Measurements from ENCODE around the gene IL1R2.

Gene IL1R2

DNA sequence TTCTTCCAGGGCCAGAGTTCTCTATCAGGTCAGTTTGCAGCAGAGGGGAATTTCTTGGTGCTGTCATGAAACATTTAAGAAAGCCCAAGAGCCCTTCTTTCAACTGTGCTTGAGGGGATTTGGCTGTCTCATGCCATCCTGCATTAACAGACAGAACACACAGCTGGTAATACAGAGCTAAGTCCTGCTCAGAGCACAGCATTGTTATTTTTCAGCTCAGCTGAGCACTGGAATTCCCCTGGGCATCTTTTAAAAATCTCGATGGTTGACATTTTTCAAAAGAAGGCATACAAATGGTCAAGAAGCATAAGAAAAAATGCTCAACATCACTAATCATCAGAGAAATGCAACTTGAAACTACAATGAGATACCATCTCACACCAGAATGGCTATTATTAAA lies 14.9 kb upstream of the IL1R2 start:
- DNase-seq, result no peak

DNA sequence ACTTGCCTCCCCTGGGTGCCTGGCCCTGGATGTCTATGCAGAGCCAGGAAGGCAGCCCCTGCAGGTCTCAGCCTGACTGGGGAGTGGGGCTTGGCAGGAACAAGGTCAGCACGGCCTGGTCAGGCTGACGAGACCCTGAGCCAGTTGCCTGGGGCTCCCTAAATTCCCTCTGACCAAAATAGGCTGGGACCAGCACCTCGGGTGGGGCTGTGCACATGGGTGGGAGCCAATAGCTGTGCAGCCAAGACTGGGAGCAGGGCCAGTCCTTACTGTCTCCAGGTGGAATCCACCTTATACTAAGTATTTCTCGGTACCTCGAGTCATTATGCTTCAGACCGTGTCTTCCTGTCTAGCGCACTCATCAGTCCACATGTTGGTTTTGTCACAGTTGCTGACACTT lies 11.4 kb upstream of the IL1R2 start:
- no peak for DNase-seq

DNA sequence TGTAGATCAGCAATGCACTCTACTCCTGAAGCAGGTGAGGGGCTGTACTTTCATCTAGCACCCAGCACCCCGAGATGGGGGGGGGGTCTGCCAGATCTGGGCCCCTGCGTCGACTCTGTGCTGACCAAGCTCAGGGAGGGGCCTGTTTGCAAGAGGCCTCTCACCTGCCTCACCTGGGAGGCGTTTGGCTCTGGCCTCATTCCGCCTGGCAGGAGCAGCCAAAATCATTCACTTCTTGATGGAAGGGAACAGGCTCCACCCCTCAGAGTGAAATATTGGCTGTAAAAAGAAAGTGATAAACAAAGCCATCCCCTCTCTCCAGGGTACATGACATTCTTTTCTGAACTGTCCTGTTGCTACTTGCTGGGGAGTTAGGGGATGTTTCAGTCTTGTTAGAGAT lies 10.7 kb upstream of the IL1R2 start:
- no peak for DNase-seq

DNA sequence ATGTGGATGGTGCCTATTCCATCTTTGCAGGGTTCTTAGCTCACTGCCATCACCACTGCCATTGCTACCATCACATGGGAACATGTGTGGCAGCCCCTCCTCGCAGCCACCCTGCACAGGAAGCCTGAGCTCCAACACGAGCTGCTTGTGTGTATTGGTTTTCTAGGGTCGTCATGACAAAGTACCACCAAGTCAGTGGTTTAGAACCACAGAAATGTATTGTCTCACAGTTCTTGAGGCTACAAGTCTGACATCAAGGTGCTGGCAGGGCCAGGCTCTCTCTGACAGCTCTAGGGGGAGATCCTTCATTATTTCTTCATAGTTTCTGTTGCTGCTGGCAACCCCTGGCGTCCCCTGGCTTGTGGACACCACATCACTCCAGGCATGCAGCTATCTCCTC lies 10.3 kb upstream of the IL1R2 start:
- no peak for DNase-seq

GRCh38 chr2:101982495-101983029 lies 9.2 kb upstream of the IL1R2 start:
- no peak for DNase-seq

- DNase-seq, result no peak
Observed at GRCh38 chr2:101983486-101983885, 8.3 kb upstream of the IL1R2 start.

DNA sequence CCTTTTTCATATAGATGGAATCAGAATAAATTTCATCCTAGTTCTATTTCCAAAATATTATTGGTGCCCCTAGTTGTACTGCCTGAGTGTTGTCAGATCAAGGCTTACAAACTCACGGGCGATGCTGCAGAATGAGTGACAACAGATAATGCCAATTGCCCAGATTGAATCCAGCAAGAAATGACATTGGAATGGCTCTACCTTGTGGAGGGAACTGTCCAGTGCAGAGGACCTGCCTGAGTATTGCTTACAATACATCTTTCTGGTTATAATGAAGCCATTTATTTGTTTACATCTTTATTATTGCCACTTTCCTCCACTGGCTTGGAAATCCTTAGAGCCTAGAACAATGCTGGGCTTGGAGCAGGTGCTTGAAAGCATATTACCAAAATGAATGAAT lies 7.8 kb upstream of the IL1R2 start:
- no peak for DNase-seq

DNA sequence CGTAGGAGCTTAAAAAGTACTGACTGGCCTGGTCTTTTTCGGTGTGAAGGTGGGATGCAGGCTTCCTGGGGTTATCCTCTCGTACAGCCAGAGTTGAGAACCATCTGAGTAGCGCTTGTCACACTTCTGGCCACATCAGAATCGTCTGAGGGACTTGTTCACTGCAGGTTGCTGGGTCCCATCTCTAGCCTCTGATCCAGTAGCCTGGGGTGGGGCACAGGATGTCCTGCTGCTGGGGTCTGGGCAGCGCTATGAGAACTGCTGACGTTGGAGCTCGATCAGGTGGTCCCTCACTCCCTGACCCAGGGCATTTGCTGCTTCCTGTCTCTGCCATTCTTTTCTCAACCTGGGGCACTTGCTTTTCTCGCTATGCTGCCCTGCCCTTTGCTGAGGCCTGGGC lies 7.1 kb upstream of the IL1R2 start:
- no peak for DNase-seq

- no peak for DNase-seq
Observed at GRCh38 chr2:101985101-101985792, 6.5 kb upstream of the IL1R2 start.

- no peak for DNase-seq
Observed at GRCh38 chr2:101985793-101986164, 6.0 kb upstream of the IL1R2 start.

DNA sequence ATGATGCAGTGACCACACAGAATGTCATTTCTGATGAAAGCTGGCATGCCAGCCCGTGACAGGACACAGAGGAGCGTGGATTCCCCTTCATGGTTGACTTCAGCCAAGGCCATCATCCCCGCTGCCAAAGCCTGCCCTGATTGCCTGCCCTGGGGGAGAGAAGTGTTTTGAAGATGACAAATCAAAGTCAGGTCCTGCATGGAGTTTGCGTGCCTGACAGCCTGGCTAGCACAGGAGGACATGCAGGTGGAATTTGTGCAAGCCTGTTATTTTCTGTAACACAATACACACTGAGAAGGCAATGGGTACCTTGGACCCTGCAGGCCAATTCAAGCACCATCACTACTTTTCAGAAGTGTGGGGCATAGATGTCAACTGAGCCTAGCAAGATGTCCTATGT lies 5.4 kb upstream of the IL1R2 start:
- DNase-seq, result no peak

DNA sequence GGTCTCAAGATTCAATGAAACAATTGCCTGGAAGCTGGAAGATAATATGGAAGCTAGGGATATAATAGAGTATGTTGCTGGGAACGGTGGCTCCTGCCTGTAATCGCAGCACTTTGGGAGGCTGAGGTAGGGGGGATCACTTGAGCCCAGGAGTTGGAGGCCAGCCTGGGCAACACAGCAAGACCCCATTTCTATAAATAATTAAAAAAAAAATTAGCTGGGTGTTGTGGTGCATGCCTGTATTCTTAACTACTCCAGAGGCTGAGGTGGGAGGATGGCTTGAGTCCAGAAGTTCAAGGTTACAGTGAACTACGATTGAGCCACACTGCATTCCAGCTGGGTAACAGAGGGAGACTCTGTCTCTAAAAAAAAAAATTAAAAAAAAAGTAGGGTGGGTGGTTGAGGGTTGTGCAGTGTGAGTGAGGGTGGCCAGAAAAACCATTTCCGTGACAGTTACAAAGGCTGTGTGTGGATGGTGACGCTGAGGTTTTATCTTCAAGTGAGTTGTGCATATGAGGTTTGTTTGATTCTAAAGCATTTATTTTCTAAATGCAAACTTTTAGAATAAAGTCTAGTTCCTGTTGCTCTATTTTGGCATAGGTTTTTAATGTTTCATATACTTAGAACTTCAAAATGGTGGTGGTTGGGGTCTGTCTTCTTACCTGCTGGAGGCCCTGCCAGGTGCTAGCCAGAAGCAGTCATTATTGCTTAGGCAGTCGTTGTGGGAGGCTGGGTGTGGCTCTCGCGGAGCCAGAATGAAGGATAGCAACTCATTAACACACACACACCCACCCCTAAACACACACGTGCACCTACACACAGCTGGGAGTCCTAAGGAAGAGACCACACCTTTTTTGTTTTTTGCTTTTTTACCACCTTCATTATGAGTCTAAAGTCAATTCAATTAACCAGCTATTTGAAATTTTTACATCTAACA lies 4.7 kb upstream of the IL1R2 start:
- no peak for DNase-seq

- no peak for DNase-seq
Observed at GRCh38 chr2:101987832-101988231, 3.9 kb upstream of the IL1R2 start.

DNA sequence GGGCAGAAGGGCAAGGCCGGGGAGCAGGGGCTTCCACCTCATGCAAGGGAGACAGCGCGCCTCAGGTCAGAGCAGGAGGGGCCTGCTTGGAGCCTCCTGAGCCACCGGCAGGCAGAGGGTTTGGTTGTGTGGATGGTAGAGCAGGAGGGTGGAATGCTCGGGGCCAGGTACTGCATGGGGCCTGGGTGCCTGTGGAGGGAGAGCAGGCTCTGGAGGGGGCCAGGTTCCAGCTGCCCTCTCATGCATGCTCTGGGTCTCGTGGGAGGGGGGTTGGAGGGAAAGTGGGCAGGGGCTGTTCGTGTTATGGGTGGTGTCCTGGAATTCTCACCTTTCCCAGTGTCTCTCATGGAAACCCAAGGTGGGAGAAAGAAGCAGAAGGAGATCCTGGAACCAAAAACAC lies 3.2 kb upstream of the IL1R2 start:
- DNase-seq, result no peak

DNA sequence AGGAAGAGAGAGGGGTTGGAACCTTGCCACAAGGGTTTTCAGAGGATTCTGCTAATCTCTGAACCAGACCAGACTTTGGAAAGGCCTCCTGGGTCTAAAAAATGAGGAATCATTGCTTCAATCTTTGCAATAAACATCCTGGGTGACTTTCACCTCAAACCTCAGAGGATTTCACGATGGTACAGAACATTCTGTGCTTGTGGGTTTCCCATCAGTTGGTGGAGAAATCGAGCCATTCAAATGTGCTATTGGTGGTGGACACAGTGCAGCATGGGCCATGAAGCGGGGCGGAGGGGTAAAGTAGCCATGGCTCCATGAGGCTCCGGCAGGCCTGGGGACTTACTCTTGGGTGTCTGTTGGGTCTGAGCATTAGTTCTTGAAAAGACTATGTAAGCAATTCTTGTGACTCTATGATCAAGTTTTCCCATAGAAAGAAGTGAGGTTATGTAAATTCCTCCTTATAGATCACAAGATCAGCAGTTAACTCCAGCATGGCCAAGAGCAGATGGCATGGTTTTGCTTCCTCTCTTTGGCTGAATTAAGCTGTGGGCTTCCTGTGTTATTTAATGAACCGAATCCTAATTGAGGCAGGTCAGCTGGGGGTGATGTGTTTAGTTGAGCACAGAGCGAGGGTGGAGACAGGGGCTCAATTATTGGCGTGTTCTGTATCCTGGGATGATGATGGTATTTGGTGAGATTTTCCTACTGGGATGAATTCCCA lies 1.9 kb upstream of the IL1R2 start:
- DNase-seq, result no peak

- no peak for DNase-seq
Observed at GRCh38 chr2:101993772-101994171, 2.0 kb downstream of the IL1R2 start.

- DNase-seq, result no peak
Observed at GRCh38 chr2:101995019-101995418, 3.3 kb downstream of the IL1R2 start.

GRCh38 chr2:101995804-101996203 lies 4.0 kb downstream of the IL1R2 start:
- no peak for DNase-seq

DNA sequence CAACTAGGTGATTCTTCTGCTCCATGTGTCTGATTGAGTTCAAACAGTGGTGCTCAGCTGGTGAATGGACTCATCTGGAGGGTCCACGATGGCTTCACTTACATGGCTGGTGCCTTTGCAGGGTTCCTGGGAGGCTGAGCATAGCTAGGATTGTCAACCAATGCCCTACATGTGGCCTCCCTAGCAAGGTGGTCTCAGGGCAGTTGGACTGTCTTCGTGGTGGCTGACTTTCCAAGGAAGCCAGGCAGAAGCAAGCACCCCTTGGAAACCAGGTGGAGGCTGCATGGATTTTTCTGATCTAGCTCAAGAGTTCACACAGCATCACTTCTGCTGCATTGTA lies 6.8 kb downstream of the IL1R2 start:
- no peak for DNase-seq

DNA sequence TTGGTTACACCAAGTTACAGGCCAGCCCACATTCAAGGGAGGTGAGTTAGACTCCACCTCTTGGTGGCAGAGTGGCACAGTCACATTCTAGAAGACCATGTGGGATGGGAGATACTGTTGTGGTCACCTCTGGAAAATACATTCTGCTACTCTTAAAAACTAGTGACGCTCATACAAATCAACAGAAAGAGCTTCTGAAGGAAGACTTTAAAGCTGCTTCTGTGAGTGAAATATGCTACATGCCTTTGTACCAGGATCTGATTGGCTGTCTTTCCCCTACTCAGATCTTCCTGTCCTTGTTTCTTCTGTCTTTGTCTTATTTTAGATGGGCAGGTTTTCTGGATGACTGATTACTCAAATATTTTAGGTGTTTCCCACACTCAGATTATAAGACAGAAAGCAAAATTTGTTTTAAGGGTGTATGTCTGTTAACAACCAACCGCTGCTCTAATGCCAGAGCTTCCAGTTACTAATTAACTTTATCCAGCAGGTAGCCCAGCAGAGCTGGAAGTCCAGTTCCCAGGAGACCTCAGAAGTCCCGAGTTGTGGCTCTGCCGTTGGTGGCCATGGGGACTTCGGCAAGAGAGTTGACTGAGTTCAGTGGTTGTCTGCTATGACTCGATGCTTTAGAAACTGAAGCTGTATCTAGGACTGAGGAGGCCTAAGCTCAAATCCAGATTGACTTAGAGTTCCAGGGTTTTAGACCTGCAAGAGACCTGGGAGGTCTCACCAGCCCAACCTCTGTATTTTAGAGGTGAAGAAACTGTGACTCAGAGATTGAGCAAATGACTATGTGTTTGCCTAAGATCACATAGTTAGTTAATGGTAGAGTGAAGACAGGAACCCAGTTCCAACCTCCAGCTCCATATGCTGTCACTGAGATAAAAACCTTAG lies 7.4 kb downstream of the IL1R2 start:
- DNase-seq, result peak; percentile 45

DNA sequence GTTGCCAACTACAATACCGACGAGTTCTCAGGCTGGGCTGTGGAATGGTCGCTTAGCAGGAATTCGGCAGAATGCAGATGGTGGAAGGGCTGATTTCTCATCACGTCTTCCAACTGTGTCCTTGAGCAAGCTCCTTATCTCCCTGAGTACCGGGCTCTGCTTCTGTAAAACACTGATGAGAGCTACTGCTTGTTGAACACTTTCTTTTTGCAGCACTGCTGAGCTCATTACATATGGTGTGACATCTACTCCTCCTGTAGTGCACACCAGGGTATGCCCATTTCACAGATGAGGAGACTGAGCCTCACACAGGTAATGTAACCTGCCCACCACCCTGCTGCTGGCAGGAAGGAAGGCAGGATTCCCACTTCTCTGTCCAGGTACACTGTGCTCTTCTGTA lies 8.3 kb downstream of the IL1R2 start:
- DNase-seq, result no peak

Data from activated CD4-positive, CD25-positive, alpha-beta regulatory T cell treated with anti-CD3 and anti-CD28 coated beads, Interleukin-2, amount 50 U/mL, for 72 hours (primary cell).